GM19043 (cell line): ENCODE data around the gene ID2.

ENCODE experiments used
- ATAC-seq: cut with Tn5 transposase; IDR thresholded peaks from one replicate; pipeline ENCODE4 v1.9.1; 2021; ENCODE audit warnings: low read depth; ENCODE audit not compliant: unreplicated experiment

Gene ID2

GRCh38 chr2:8682719-8683667 is 1.1 kb downstream of the ID2 start:
- ATAC-seq, result no peak

DNA sequence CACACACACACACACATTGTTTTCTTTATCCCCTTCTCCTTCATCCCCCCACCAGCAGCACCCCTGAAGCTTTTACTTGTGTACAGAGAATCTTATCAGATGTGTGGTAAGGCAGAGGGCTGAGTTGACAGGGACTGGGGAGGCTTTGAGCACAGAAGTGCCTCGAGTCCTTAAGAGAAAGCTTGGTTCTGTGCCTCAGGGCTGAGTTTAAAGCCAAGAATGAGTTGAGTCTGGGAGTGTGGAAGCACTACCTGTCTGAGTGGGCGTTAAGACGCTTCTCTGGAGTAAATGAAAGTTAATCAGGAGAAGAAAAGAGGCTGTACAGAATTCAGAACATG is 2.7 kb downstream of the ID2 start:
- ATAC-seq, result no peak

DNA sequence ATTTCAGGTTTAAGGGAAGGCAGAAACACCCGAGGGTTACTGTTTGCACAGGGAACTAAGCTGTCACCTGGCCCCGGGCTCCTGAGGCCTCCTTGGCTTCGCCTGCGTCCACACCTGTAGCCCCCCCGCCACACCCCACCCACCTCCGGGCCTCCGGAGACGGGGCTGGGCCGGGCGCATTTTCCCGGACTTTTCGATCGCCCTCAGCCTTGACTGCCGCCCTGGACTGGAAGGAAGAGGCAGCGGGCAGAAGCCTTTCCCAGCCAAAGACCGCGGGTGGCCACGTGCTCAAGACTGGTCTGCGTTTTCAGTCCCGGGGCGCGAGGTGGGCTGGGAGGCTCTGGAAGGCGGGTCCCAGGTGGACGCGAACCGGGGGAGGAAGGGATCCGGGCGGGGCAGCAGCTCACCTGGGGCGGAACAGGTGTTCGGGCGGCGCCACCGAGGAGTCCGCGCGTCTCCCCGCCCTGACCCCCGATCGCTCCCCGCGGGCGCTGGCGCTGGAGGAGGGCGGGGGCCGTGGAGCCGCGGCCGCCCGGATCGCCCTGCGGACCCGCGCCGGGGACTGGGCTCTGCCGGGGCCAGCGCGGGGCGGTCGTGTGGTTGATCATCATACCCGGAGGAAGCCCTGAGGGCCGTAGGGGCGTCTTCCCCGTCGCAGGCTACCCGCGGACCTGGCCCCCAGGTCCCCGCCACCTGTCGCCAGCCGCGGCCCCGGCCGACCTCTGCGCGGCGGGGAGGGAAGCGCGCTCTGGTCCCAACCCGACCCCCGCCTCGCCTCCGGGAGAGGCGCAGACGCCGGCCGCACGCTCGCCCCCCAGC is 3.2 kb downstream of the ID2 start:
- no peak for ATAC-seq

DNA sequence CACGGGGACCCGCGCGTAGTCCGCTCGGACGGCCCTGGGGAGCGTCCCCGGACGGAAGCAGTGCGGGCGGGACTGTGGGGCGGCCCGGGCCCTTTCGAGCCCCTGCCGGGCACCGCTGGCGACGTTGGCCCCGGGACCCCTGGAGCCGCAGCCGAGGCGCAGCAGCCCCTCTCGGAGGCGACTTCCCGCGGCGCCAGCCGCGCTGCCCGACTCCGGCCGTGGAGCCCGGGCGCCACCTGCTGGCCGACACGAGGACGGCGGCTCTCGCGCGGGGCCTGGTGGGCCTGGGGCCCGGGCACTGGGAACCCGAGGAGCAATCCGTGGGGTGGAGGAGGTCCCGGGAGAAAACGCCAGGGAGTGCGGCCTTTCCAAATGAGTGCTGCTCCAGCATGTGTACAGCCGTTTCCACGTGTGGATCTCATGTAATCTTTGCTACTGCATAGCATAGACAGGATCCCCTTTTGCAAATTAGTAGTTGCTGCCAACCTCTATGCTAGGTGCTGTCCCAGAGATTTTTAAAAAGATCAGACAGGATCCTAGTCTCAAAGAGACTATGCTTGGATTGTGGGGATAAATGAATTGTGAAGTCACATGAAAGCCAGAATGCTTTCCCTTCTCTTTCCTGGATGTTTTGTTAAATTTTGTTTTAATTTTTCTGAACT is 4.0 kb downstream of the ID2 start:
- ATAC-seq, result peak; percentile 27

DNA sequence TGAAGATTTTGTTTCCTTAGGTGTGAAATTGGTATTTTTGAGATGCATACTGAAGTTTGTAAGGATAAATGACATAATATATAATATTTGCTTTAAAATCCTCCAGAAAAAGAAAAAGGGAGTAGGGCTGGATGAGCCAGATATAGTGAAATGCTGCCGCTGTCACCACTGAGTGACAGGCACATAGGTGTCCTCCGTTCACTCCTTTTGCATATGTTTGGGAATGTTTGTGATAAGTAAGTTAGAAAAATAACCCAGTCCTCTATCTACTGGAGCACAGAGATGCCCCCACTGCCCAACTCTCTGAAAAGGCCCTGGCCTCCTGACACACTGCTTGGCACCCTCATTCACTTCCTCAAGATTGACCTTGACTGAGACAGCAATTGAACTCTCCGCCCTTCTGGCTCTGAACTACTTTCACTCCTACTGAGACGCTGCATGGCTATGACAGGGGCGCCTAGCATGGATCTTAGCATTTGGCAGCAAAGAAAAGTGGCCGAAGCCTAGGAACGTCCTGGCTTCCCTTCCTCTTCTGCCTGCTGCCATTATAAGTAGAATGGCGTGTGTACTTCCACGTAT is 10.1 kb downstream of the ID2 start:
- ATAC-seq, result no peak

DNA sequence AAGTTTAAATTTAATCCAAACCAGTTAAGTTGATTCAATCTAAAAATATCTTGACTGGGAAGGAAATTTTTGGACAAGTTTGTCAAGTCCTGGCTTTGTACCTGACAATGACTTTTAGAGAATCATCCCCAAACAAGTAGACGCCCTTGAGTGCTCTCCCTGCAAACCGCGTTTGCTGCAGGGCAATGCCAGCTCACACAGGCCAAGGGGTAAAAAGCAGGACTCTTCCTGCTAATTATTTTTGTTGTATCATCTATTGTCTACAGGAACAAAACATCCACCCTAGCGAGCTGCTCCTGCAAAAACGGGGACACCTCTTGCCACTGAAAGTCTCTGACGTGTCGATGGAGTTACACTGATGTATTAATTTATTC is 10.9 kb downstream of the ID2 start:
- no peak for ATAC-seq

DNA sequence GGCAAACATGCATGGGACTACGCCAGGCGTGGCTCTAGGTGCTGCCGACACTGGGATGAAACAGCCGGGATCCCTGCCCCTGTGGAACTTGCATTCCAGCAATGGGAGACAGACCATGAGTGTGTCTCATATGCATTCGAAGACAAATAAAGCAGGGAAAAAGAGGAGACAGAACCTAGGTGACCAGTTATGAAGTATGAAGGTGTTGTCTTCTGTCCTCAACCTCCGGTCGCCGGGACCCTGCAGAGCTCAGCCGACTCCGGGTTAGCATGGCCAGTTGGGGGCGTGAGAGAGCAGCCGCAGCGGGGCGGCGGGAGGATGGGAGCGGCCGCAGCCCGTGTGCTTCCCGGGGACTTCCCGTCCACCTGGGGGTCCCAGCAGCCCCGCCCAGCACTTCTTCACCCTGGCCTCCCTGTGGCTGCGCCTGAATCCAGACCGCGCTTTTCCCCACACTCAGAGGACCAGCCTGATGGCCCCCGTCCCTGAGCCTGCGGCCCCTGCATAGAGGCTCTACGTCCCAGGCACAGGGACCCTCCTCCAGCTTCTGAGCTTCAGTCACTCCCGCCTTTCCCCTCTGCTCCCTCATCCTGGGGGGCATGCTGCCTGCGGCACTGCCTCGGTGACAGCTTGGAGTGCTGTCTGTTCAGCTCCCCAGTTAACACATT is 11.4 kb downstream of the ID2 start:
- ATAC-seq, result no peak

- no peak for ATAC-seq
Observed at GRCh38 chr2:8694737-8695136, 12.9 kb downstream of the ID2 start.

DNA sequence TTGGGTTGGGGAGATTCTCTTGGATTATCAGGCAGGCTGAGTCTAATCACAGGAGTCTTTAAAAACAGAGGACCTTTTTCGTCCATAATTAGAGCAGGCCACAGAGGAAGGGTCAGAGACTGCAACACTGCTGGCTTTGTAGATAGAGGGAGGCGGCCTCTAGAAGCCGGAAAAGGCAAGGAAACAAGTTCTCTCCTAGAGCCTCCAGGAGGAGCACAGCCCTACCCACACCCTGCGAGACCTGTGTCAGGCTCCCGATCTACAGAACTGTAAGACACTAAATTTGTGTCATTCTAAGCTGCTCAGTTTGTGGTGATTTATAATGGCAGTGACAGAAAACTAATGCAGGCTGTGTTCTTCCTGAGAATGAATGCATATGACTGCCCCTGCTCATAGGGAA is 15.3 kb downstream of the ID2 start:
- ATAC-seq, result no peak

DNA sequence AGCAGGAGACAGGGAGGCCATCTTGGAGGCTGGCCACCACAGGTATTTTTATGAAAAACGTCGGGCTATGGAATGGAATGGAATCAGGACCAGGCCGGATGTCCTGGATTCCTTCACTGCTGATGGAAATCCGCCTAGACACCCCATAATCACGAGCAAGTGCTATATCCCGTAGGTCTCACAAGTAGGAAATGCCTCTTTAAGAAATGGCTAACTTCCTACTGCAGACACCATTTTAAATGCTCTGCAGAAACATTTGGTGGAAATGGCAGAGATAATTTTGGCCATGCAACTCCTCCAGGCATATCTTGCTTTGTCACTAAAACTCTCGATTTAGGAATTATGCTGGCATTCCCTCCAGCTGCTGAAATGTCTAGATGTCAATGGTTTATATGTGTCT is 18.0 kb downstream of the ID2 start:
- no peak for ATAC-seq

GRCh38 chr2:8701681-8702379 is 20.0 kb downstream of the ID2 start:
- ATAC-seq, result no peak

- ATAC-seq, result no peak
Observed at GRCh38 chr2:8704906-8705305, 23.1 kb downstream of the ID2 start.

- ATAC-seq, result no peak
Observed at GRCh38 chr2:8709611-8710010, 27.8 kb downstream of the ID2 start.

GRCh38 chr2:8710951-8711350 is 29.1 kb downstream of the ID2 start:
- ATAC-seq, result no peak

GRCh38 chr2:8714283-8714682 is 32.4 kb downstream of the ID2 start:
- ATAC-seq, result no peak

DNA sequence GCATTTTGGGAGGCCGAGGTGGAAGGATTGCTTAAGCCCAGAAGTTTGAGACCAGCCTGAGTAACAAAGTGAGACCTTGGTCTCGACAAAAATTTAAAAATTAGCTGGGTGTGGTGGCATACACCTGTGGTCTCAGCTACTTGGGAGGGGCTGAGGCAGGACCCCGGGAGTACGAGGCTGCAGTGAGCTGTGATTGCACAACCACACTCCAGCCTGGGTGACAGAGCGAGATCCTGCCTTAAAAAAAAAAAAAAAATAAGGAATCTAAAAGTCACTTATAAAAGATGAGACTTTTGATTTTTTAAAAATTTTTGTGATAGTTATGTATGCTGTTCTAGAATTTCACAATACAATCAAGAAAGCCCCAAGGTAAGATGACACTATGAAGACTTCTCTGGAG is 33.1 kb downstream of the ID2 start:
- no peak for ATAC-seq

- no peak for ATAC-seq
Observed at GRCh38 chr2:8719528-8719927, 37.7 kb downstream of the ID2 start.

DNA sequence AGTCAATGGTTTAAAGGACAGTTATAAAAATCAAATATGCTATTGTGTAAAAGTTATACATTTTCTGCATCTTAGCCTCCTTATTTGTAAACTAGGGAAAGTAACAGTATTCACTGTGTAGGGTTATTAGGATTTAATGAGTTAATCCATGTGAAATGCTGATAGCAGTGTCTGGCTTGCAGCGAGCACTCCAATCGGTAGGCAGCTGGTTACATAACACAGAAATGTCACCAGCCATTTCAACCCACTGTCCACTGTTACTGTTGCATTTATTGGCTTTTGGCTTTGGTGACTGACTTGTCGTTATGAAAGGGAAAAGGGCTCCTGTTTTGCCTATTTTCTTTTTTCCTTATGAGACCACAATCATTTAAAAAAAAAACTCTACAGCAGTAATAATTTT is 38.9 kb downstream of the ID2 start:
- ATAC-seq, result no peak

DNA sequence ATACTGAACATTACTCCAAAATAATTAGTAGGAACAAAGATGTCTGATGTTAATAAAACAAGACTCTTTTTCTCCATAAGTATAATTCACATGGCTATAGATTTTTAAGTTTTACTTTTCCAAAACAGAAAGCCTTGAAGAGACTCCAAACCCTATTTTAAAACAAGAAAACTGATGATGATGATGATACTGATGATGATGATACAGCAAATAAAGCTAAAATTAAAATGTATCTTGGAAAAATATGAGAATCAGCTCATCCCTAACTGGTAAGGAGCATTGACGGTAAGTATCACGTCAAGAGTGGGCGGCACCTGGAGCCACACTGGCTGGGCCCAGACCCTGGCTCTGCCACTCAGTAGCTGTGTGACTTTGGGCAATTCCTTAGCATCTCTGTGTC is 39.6 kb downstream of the ID2 start:
- no peak for ATAC-seq

DNA sequence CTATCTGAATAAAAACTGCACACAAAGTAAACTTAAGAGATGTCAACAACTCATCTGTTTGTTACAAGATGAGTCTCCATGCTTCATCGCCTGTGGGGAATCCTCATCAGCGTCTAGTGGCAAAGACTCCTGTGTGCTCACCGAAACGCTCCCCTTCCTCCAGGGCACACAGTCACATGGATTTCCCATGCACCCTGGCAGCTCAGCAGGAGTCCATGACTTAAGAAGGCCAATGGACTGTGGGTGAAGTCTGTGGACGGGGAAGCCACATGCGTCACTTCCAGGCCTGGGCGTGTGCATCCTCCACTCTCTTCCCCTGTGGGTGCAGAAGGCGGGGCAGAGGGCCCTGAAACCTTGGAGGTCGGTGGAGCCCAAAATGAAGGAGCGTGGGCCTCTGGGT is 41.1 kb downstream of the ID2 start:
- ATAC-seq, result no peak
